HFFc6 (cell line): ENCODE measurements around the gene SPACA7. TPM values are rescaled to one million over a fixed set of nuclear protein-coding genes. Genes with fewer than 3 reads are reported as not detected.

Source experiments
- DNase-seq: peaks from one replicate; pipeline ENCODE4 v3.0.0-alpha.2; 2018
- H3K27ac Mint-ChIP-seq: 2 replicates; pipeline ENCODE4 v1.8.0; 2020; ENCODE audit warnings: mild to moderate bottlenecking, mixed read lengths
- H3K27me3 Mint-ChIP-seq: 2 replicates; pipeline ENCODE4 v1.8.0; 2021; ENCODE audit warnings: mild to moderate bottlenecking, moderate library complexity, mixed read lengths; ENCODE audit not compliant: insufficient read depth
- H3K36me3 Mint-ChIP-seq: 2 replicates; pipeline ENCODE4 v1.8.0; 2021; ENCODE audit warnings: low read depth, mixed read lengths
- H3K4me1 Mint-ChIP-seq: 2 replicates; pipeline ENCODE4 v1.8.0; 2020; ENCODE audit warnings: low read depth, mixed read lengths
- H3K4me3 Mint-ChIP-seq: 2 replicates; pipeline ENCODE4 v1.8.0; 2020; ENCODE audit warnings: mild to moderate bottlenecking, moderate library complexity, mixed read lengths
- H3K9me3 Mint-ChIP-seq: 2 replicates; pipeline ENCODE4 v1.8.0; 2020; ENCODE audit warnings: mild to moderate bottlenecking, mixed read lengths
- CTCF ChIP-seq: fragments of 200-600 bp; sonication (generic); IDR thresholded peaks from 2 replicates; pipeline ENCODE4 v1.5.0; 2021; ENCODE audit warnings: antibody characterized with exemption, mild to moderate bottlenecking
- total RNA-seq, 6 experiments: library from RNA; stranded (reverse); fragmentation: NEBNext Ultra II Directional; extraction: Animal tissue kit (Norgen Biotek cat#: 25700); gene quantifications; 2 replicates in 1 of 6; 3 replicates in 5 of 6; pipeline ENCODE4 v1.2.3, GENCODE V29; 2021

The SPACA7 gene
- total RNA-seq, 6 experiments from 2014 or later, result not detected

DNA sequence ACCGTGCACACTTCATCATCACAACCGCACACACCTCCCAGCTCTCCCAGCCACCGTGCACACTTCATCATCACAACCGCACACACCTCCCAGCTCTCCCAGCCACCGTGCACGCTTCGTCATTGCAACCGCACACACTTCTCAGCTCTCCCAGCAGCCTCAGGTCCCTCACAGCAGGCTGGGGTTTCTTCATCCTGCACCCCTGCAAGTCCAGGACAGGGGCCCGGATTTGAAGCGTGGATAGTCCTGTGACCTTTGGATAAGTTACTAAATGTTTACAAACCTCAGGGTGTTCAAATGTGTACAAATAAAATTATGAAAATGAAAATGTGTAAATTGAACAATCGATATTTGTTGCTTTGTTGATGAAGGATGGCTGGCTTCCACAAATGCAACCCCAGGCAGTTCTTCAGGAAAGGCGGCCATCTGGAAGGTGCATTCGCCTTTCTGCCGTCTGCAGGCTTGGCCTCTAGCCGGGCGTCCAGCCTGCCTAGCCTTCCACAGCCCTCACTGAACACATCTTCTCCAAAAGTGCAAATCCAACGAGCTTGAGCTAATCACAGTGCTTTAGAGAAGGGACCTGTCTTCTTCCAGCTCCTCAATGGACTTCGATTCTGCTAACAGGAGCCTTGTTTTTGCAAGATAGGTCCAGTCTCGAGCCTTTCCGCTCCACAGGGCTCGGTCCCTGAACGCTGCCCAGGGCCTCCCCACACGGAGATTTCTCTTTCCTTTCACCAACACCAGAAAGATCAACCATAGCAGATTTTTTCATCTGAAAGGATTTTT is 74.2 kb downstream of the SPACA7 start:
- H3K27me3 Mint-ChIP-seq, result peaks cover 26% of the 10 kb centered on the region
- DNase-seq, result no peak
- no peaks in the 10 kb centered on the region for H3K4me1 Mint-ChIP-seq
- no peak for TF ChIP-seq CTCF
- no peak overlapping the region for H3K4me3 Mint-ChIP-seq
- H3K9me3 Mint-ChIP-seq, result no peaks in the 10 kb centered on the region; the same call in 1 of the 2 replicates
- H3K36me3 Mint-ChIP-seq, result no peaks in the 10 kb centered on the region
- no peak overlapping the region for H3K27ac Mint-ChIP-seq

GRCh38 chr13:112450904-112451240 is 74.7 kb downstream of the SPACA7 start:
- H3K4me1 Mint-ChIP-seq, result no peaks in the 10 kb centered on the region
- H3K36me3 Mint-ChIP-seq, result no peaks in the 10 kb centered on the region
- H3K4me3 Mint-ChIP-seq, result no peak overlapping the region
- no peak for TF ChIP-seq CTCF
- DNase-seq, result no peak
- H3K27me3 Mint-ChIP-seq, result peaks cover 27% of the 10 kb centered on the region
- H3K27ac Mint-ChIP-seq, result no peak overlapping the region
- H3K9me3 Mint-ChIP-seq, result peaks cover under 1% of the 10 kb centered on the region; the same call in 1 of the 2 replicates

GRCh38 chr13:112451512-112452379 is 75.6 kb downstream of the SPACA7 start:
- no peak overlapping the region for H3K4me3 Mint-ChIP-seq
- no peak for TF ChIP-seq CTCF
- no peaks in the 10 kb centered on the region for H3K4me1 Mint-ChIP-seq
- H3K27ac Mint-ChIP-seq, result no peak overlapping the region
- no peaks in the 10 kb centered on the region for H3K36me3 Mint-ChIP-seq
- H3K9me3 Mint-ChIP-seq, result peaks cover 9% of the 10 kb centered on the region; the same call in 1 of the 2 replicates
- peaks cover 30% of the 10 kb centered on the region for H3K27me3 Mint-ChIP-seq
- DNase-seq, result no peak

DNA sequence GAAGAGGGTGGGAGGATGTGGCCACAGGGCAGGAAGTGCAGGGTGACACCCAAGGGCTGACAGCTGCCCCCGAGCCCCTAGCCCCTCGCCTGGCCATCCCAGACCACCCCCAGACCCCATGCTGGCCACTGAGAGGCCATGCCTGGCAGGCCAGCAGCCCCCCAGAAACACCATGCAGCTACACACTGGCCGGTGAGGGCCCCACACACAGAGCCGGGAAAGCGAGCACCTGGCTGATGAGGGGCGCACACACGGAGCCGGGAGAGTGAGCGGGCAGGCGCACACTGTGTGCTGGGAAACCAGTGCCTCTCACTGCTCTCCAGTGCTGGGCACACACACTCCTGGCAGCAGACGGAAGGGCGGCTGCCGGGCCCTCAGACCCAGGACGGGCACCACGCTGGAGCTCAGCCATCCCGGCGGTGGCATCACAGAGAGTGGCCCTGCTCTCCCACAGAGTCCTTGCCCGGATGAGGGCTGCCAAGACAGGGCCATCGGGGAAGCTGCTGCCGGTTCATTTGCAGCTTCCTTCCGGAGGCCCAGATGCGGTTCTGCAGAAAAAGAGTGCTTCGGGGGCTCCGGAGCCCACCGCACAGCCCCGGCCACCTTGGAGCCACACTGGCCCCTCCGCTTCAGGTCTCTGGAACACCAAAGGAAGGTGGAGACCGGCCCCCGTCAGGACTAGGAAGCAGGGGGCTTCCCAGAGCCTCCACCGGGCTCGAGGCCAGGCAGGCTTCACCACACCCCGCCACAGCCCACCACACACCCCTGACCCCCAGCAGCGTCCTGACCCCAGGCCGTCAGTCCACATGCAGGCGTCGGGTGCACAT is 76.4 kb downstream of the SPACA7 start:
- TF ChIP-seq CTCF, result no peak
- no peak for DNase-seq
- Mint-ChIP-seq H3K27ac (no peak overlapping the region), H3K27me3 (peaks cover 26% of the 10 kb centered on the region), H3K4me1 (no peaks in the 10 kb centered on the region), H3K36me3 (no peaks in the 10 kb centered on the region), H3K9me3 (peaks cover 9% of the 10 kb centered on the region; the same call in 1 of the 2 replicates), H3K4me3 (no peak overlapping the region)

DNA sequence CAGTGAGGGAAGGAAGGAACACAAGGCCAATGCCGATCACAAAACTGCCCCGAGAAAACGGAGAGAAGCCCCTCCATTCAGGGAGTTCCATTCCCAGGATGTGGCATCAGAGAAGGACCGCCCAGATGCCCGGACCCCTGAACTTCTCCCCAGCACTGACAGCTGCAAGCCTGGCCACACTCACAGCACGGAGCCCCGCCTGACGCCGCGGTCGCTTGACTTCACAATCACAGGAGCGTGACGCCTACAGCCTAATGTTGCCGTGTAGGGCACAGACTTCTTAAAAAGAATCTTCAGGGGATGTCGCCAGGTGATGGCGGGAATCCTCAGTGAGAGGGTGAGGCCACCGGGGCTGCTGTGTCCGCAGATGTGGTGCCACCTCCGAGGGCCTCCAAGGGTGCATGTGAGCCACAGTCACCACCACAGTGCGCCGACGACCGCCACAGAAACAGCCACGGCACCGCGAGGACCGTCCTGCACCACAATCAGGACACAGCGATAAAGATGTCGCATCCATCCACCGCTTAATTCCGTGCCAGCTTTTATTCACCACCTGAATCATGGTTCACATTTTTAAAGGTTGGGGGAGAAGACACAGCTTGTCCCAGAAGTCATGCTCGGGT is 77.2 kb downstream of the SPACA7 start:
- Mint-ChIP-seq H3K27ac (no peak overlapping the region), H3K36me3 (no peaks in the 10 kb centered on the region), H3K4me3 (no peak overlapping the region), H3K9me3 (peaks cover 9% of the 10 kb centered on the region; the same call in 1 of the 2 replicates), H3K27me3 (peaks cover 29% of the 10 kb centered on the region), H3K4me1 (no peaks in the 10 kb centered on the region)
- no peak for TF ChIP-seq CTCF
- DNase-seq, result no peak
